GM10248 (cell line): ENCODE results near the gene PRXL2B.

Experiments used
- CTCF ChIA-PET: fragments of 300-600 bp; sonication (Branson Sonifier 250); formaldehyde crosslinking; extraction: SDS; loops from one replicate; lab custom pipeline; 2021; ENCODE audit warnings: antibody characterized with exemption; lab: Yijun Ruan, JAX
- POLR2A ChIA-PET: fragments of 350-650 bp; sonication (Branson Sonifier 250); formaldehyde crosslinking; extraction: SDS; loops from one replicate; lab custom pipeline; 2020; ENCODE audit warnings: antibody characterized with exemption; lab: Yijun Ruan, JAX
- DNase-seq: peaks from one replicate; pipeline ENCODE4 v3.0.0; 2012; ENCODE audit errors: extremely low spot score
- CTCF ChIP-seq: IDR thresholded peaks from 2 replicates; pipeline ENCODE4 v1.5.1; 2012; ENCODE audit warnings: mild to moderate bottlenecking, low read depth; ENCODE audit errors: extremely low read depth, missing control alignments, control extremely low read depth

The PRXL2B gene

GRCh38 chr1:2606881-2607621, 20.5 kb downstream of the PRXL2B start:
- DNase-seq: no peak
- no peak for TF ChIP-seq CTCF
- CTCF ChIA-PET: no interaction called here
- POLR2A ChIA-PET: no interaction called here

GRCh38 chr1:2607641-2608091, 21.1 kb downstream of the PRXL2B start:
- POLR2A ChIA-PET: no interaction called here
- TF ChIP-seq CTCF: no peak
- no peak for DNase-seq
- CTCF ChIA-PET: no interaction called here

GRCh38 chr1:2609319-2610035, 22.9 kb downstream of the PRXL2B start:
- TF ChIP-seq CTCF: no peak
- ChIA-PET POLR2A (no interaction called here), CTCF (no interaction called here)
- DNase-seq: no peak

- no peak for TF ChIP-seq CTCF
- CTCF ChIA-PET: no interaction called here
- DNase-seq: no peak
- POLR2A ChIA-PET: no interaction called here
These were observed 23.7 kb downstream of the PRXL2B start for GRCh38 chr1:2610036-2610959.

- TF ChIP-seq CTCF: no peak
- ChIA-PET POLR2A (no interaction called here), CTCF (no interaction called here)
- no peak for DNase-seq
These were observed 24.5 kb downstream of the PRXL2B start for GRCh38 chr1:2611031-2611501.

GRCh38 chr1:2611621-2612437, 25.3 kb downstream of the PRXL2B start:
- POLR2A ChIA-PET: no interaction called here
- CTCF ChIA-PET: no interaction called here
- no peak for DNase-seq
- no peak for TF ChIP-seq CTCF
